Renal cortex interstitium (tissue), 11 donors: ENCODE measurements around the gene OR2Y1. TPM values are rescaled to one million over a fixed set of nuclear protein-coding genes. Genes with fewer than 3 reads are reported as not detected.
A peak's percentile ranks its signal among the peaks of the same experiment; 100 is the strongest.
"Not testable (repeated sequence)": the region's sequence is repeated elsewhere in the genome, so short reads cannot be mapped to it uniquely, and the experiment has no call there.

Experiments
- DNase-seq, 11 donors: peaks; one replicate each; pipeline ENCODE4 v3.0.0-alpha.2; 2013; ENCODE audit warnings: low read depth in 9 of 11, low spot score in 4 of 11; ENCODE audit errors: extremely low read depth in 1 of 11
- polyA plus RNA-seq, 3 donors: library from polyadenylated mRNA; unstranded; fragments of 120-200 nt; gene quantifications; one replicate each; pipeline ENCODE4 v1.2.1, GENCODE V29; 2013; ENCODE audit not compliant: insufficient read length in 3 of 3

Gene OR2Y1
- polyA plus RNA-seq, 3 donors: not detected

DNA sequence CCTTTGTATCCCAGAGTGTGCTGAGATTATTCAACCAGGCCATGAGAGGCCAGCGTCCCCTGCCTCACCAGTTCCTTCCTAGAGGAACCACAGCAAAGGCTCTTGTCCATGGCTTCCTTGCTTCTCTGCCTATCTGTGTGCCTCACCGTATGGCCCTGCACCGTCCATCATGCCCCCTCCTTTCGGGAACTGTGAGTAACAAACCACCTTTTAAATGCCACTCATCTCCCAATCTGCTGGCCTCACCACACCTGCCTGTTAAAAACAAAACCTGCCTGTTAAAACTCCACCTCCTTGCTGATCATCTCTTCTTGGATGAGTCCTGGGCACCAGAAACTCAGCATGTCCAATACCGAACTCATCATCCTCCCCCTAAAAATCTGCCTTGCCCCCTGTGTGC, 4.4 kb upstream of the OR2Y1 start:
- DNase-seq: no peak

DNA sequence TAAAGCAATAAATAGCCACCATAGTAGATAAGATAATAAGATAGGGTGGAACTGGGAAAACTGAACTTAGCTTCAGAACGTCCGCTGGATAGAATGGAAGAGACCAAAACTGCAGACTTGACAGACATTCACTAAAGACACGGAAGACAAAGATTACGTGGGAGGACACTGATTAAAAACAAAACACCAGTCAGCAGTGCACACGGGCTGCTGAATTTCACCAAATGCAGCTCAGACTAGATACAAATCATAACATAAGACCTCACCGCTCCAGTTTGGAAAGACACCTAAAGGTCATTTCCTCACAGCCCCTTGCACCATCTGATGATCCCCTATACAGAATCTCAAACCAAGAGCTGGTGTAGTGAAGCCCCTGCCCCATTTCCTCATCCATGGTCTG, 2.9 kb upstream of the OR2Y1 start:
- no peak for DNase-seq

DNA sequence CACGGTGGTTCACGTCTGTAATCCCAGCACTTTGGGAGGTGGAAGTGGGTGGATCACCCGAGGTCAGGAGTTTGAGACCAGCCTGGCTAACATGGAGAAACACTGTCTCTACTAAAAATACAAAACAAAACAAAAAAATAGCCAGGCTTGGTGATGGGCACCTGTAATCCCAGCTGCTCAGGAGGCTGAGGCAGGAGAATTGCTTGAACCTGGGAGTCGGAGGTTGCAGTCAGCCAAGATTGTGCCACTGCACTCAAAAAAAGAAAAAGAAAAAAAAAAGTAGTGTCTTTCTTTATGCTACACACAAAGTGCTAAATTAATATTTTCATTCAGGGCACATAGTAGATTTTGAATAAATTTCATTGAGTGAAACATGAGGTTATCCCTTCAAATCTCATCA, 1.1 kb upstream of the OR2Y1 start:
- DNase-seq: not testable (repeated sequence)

DNA sequence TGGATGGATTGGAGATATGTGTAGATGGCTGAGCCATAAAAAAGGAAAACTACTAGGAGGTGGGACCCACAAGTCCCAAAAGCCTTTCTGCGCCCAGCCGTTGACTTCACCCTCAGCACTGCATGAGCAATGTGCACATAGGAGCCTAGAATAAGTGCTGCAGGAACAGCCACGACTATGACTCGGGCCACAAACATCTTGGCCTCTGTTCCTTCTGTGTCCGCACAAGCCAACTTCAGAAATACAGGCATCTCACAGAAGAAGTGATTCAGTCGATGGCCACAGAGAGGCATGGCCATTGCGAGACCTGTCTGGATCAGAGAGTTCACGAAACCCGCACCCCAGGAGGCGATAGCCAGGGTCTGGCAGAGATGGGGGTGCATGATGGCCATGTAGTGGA, 587 bp downstream of the OR2Y1 start:
- no peak for DNase-seq

DNA sequence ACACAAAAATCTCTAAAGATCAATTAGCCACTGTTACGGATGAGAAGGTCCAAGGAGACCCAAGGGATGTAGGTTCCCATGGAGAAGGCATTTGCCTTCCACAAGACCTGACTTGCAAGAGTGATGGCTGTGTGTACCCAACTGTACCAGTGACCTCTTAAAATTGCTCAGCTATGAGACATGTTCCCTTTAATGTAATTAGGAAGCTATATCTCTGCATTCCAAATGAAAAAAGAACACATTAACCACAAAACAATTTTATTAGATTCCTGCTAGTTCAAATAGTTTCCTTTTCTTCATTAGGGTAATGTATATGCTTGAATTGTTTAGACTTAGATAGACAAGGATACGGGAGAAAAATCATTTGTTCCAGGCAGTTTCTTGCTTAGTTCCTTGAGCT, 3.3 kb downstream of the OR2Y1 start:
- DNase-seq: peak in 1 of 11 donors; percentile 8

DNA sequence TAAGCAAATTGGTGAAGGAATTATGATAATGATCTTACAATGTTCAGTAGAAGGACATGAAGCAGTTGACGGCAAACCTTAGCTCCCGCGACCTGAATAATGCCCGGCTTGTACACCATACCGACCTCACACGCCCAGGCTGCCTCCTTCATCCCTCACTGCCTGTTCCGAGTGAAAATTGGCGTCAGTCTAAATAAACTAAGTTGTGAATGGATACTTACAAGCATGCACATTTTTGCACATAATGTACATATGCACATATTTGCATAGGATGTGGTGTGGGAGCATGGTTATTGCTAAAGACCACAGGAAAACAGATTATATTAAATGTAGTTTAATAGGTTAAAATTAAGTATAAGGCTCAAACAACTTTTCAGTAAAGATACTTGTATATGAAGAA, 14.9 kb downstream of the OR2Y1 start:
- DNase-seq: no peak

DNA sequence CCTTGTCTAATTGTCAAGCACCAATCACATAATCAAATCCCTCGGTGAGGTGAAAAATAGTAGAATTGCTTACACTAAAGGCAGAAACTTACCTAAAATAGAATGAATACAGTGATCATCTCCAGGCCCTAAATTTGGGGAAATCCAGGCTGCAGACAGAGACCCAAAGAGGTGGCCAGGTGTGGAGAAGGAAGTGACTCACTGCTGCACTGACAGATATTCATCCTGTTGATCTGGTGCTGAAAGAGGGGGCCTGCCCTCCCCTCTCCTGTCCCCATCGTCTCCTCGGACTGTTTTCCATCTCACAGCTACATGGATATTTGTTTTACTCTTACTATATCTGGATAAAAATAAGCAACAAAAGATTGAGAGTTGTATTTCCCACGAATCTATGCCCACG, 15.9 kb downstream of the OR2Y1 start:
- DNase-seq: no peak

DNA sequence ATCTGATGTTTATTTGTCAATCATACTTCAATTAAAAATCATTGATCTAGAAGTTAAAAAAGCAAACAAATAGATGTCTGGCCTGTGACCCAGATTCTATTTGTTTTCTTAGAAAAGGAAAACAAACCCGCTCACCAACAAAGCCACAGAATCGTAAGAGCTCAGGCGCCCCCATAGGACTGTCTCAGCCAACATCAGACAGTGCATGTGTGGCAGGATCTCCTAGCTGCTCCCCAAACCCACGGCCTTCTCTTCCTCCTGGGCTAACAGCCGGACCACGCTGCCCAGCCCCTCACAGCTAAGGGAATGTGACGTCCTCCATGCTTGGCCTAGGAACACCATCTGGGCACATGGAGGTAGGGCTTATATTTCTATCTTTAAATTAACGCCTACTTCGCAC, 19.4 kb downstream of the OR2Y1 start:
- DNase-seq: no peak

DNA sequence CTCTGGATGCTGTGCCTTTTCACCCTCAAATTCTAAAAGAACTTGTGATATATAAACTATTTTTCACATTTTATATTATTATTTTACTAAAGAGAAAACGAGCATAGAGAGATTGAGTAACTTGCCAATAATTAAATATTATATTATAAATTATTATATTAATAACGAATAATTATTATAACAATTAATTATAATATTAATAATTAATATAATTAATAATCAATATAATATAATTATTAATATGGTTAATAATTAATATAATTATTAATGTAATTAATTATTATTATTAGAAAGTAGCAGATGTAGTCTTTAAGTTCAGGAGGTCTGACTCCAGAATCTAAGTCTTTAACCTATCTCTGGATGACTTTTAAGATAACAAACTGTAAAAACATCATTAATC, 20.1 kb downstream of the OR2Y1 start:
- DNase-seq: no peak

DNA sequence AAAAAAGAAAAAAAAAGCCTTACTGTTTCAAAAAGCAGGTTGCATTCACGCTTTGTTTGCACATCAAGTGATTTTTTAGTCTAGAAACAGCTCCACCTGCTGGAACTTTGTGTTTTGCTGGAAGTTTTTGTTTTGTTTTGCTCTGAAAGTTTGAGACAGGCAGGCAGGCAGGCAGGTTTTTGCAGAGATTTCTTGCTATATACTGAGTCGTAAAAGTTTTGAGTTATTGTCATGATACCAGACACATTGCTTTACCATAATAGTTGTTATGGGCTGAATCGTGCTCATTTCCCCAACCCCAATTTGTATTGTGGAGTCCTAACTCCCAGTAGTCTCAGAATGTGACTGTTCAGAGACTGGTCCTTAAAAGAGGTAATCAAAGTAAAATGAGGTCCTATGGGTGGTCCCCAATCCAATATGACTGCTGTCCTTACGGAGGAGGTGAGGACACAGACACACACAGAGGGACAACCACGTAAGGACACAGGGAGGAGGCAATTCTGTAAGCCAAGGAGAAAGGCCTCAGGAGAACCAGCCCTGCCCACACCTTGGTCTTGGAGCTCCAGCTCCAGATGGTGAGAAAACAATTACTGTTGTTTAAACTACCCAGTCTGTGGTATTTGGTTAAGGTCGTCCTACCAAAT, 20.9 kb downstream of the OR2Y1 start:
- DNase-seq: peak in 10 of 11 donors; percentile 15 to 68 (median 23)

DNA sequence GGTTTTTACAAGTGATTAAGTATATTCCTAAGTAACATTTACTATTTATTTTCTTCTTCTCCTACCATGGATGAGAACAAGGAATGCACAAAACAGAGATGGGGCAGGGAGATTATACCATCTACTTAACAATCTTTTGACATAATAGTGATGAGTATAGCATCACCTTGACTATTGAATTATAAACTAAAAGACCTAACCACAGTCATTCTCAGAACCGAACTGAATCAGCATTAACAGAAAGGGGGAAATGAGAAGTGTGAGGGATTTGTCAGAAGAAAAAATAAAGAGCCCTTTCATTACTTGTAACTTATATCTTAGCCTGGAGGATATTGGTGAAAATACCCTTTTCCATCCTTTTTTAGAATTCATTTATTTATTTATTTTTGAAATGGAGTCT, 21.9 kb downstream of the OR2Y1 start:
- DNase-seq: no peak

DNA sequence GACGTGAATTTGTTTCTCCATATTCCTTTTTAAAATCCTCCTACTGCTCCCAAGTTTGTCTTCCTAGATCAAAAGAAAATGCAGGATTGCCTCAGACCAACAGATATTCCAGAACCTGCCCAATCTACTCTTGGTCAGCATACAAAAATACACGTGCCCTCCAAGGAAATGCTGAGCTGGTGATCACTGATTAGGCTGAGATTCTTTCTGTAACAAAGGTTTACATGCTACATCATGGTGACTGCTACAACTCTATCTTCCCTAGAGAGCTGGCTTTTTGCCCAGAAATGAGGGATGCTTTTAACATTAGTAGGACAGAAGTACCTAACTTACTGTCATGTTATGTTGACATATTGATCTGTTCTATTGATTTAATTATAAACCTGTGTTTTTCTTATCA, 35.5 kb downstream of the OR2Y1 start:
- no peak for DNase-seq

DNA sequence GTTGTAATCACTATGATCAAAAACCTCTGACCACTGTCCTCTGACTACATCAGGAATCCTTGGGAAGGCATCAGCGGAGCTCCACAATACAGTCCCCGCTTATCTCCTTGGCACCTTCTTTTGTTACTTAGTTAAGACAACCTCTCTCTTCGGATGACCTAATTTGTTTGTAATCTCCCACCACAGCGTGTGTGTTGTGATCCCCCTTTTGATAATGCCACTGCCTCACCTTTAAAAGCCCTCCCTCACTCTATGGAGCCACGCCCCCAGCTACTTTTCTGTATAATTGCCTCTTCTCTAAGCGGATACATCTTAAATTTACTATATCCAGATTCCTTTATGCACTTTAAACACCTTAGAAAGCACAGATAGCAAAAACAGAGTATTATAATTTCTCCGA, 35.9 kb downstream of the OR2Y1 start:
- DNase-seq: no peak

DNA sequence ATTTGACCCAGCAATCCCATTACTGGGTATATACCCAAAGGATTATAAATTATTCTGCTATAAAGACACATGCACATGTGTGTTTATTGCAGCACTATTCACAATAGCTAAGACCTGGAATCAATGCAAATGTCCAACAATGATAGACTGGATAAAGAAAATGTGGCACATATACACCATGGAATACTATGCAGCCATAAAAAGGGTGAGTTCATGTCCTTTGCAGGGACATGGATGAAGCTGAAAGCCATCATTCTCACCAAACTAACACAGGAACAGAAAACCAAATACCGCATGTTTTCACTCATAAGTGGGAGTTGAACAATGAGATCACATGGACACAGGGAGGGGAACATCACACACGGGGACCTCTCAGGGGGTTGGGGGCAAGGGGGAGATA, 36.5 kb downstream of the OR2Y1 start:
- not testable (repeated sequence) for DNase-seq

DNA sequence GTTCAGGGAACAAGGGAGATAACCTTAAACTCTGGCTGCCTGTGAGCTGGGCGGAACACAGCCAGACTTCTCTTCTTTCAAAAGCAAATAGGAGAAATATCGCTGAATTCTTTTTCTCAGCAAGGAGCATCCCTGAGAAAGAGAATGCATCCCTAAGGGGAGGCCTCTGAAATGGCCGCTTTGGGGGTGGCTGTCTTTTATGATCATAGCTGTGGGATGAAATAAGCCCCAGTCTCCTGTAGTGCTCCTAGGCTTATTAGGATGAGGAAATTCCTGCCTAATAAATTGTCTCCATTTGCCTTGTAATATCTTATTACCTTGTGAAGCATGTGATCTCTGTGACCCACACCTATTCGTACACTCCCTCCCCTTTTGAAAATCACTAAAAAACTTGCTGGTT, 39.4 kb downstream of the OR2Y1 start:
- DNase-seq: not testable (repeated sequence)

DNA sequence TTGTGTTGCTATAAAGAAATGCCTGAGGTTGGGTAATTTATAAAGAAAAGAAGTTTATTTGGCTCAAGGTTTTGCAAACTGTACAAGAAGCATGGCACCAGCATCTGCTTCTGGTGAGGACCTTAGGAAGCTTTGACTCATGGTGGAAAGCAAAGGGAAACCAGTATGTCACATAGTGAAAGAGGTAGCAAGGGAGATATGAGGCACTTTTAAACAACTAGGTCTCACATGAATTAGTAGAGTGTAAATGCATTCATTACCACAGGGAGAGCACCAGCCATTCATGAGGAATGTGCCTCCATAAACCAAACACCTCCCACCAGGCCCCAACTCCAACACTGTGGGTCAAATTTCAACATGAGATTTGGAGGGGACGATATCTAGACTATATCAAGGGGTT, 40.8 kb downstream of the OR2Y1 start:
- DNase-seq: no peak

DNA sequence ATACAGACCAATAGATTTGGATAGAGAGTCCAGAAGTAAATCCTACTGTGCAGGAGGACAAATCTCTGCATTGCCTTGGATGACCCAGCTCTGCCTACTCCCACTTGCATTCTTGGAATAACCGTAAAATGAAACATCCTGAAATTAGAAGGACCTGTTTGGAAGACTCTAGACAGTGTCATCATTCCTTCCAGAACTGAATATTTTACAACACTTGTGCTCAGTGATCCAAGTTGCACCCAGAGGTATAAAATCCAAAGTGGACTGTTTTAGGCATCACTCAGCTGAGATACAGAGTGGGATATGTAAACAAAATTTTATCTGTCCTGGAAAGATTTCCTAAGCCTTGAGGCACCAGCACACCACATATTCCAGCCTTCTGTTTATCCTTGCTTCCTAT, 43.7 kb downstream of the OR2Y1 start:
- no peak for DNase-seq

DNA sequence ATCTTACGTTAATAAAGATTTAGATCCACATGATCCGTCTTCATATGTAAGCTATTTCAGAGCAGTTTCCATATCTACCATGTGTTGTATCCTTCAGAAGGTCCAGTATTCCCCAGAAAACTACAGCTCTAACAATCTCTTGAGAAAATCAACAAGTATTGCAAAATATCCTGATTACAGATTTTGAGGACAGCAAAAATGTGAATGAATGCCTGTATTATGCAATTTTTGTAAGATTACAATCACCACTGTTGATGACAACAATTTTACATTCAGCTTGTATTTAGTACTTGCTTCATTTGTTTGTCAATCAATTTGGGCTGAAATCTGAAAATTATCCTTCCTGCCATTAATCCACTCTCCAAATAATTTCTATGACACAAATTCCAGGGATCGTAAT, 47.4 kb downstream of the OR2Y1 start:
- no peak for DNase-seq

DNA sequence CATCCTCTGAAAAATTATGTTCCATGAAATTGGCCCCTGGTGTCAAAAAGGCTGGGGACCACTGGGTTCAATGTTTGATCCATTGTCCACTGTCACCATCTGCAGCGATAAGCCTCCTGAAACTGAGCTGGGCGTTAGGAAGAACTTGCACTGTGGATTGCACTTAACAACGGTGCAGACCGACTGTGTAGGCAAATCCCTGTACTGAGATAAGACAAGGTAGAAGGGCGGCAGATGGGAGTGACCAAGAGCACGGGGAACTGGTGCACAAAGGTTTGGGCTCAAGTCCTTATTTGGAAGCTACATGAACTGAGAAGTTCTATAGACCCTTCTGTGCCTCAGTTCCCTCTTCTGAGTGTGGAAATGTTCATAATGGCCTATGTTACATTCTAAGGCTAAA, 48.8 kb downstream of the OR2Y1 start:
- no peak for DNase-seq

DNA sequence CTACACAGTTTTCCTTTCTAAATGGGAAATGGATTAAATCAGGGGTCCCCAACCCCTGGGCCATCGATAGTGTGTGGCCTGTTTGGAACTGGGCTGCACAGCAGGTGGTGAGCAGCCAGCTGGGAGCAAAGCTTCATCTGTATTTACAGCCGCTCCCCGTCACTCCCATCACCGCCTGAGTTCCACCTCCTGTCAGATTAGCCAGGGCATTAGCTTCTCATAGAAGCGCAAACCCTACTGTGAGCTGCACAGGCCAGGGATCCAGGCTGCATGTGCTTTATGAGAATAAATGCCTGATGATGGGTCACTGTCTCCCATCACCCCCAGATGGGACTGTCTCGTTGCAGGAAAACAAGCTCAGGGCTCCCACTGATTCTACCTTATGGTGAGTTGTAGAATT, 49.3 kb downstream of the OR2Y1 start:
- DNase-seq: no peak

DNA sequence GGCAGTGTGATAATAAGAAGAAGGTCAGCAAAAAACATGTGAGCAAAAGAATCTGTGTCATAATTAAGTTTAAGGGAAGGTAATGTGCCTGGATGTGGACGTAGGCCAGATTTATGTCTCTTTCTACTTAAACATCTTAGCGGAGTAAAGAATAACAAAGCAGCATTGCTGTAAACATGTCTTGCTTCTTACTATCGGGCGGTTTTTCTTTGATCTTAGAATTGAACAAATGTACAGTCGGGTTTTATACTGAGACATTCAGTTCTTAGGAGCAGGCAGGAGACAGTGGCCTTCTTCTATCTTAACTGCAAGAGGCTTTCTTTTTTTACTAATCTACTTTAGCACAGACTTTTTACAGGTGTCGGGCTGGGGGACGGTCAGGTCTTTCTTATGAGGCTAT, 50.1 kb downstream of the OR2Y1 start:
- no peak for DNase-seq
